ENCODE results near the gene PWP2. TPM values are rescaled to one million over a fixed set of nuclear protein-coding genes. Genes with fewer than 3 reads are reported as not detected.

PWP2 gene
- total RNA-seq, 1 donor from 2014 or later: 20.4 TPM

DNA sequence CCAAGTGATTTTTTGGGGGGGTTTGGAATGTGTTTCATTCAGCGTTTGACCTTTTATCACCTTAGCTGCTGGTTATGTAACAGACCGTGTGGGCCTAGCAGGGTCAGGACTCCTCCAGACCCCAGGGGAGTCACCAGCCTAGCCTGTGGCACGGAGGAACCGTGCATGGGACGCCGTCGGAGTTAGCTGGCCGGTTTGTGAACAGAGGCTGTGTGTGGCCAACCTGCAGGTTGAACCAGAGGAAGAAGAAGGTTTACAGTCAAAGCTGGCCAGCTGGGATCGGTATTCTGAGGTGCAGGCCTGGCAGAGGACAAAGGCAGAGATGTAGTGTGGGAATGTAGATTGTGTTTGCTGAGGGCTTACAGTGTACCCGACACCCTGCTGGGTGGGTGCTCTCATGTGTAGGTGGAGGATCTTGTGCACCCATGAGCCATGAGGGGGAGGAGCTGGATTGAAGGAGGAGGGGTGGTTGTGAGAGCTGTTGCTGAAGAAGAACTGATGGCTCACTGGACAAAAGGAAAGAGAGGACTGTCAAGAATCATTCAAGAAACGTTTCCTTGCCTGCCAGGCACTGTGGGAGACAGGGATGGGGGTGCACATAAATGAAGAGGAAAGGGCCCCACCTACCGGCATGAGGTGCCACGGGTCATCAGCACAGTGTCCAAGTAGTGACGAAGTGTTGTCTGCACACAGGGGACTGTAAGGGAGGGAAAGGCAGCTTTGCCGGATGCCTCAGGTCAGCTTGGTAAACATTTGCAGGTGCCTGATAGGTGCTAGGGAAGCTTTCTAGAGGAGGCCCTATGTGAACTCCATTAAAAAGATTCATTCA lies 40.0 kb upstream of the PWP2 start:
- intact Hi-C loops (cut with DNase I): no loop called here
- DNase-seq (ENCODE audit: extremely low spot score in 2 of 2): no peak
- H3K36me3 ChIP-seq: peaks cover 0 to 24% of the 10 kb centered on the region in 2 donors

DNA sequence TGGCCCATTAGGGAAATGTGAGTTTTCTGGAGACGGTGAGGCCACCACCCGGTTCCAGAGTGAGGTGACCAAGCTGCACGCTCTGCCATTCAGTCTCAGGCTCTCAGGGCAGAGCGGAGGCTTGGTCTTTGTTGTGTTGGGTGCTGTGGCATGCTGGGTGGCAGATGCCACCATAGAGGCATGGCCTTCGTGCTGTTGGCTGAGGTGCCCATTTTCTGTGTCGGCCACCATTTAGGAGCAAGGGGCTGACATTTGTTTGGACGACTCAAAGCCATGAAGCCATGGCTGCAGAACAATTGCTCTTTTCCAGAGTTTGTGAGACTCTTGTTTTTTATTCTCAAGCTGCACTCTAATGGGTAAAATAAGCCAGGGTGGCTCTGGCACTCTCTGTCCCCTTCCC lies 36.8 kb upstream of the PWP2 start:
- intact Hi-C loops (cut with DNase I): no loop called here
- DNase-seq (ENCODE audit: extremely low spot score in 2 of 2): no peak
- H3K27ac ChIP-seq: no peak overlapping the region
- no peak overlapping the region for H3K4me3 ChIP-seq
- no peaks in the 10 kb centered on the region for H3K4me1 ChIP-seq
- peaks cover 0 to 20% of the 10 kb centered on the region in 2 donors for H3K36me3 ChIP-seq
- H3K9me3 ChIP-seq: no peaks in the 10 kb centered on the region
- TF ChIP-seq, protein P1, sequence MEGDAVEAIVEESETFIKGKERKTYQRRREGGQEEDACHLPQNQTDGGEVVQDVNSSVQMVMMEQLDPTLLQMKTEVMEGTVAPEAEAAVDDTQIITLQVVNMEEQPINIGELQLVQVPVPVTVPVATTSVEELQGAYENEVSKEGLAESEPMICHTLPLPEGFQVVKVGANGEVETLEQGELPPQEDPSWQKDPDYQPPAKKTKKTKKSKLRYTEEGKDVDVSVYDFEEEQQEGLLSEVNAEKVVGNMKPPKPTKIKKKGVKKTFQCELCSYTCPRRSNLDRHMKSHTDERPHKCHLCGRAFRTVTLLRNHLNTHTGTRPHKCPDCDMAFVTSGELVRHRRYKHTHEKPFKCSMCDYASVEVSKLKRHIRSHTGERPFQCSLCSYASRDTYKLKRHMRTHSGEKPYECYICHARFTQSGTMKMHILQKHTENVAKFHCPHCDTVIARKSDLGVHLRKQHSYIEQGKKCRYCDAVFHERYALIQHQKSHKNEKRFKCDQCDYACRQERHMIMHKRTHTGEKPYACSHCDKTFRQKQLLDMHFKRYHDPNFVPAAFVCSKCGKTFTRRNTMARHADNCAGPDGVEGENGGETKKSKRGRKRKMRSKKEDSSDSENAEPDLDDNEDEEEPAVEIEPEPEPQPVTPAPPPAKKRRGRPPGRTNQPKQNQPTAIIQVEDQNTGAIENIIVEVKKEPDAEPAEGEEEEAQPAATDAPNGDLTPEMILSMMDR (IDR thresholded peaks at IDR 0.05): no peak
- TF ChIP-seq POLR2AphosphoS5 (IDR thresholded peaks at IDR 0.05; ENCODE audit: insufficient read depth in 1 of 2, low read depth in 1 of 2): no peak
- TF ChIP-seq POLR2A (IDR thresholded peaks at IDR 0.05): no peak
- H3K27me3 ChIP-seq: no peaks in the 10 kb centered on the region

More for the DNA sequence above, 40.0 kb upstream of the PWP2 start:
- TF ChIP-seq, protein P1 (IDR thresholded peaks at IDR 0.05): no peak
- TF ChIP-seq POLR2AphosphoS5 (IDR thresholded peaks at IDR 0.05; ENCODE audit: insufficient read depth in 1 of 2, low read depth in 1 of 2) (no peak), POLR2A (IDR thresholded peaks at IDR 0.05) (no peak)
- Histone ChIP-seq H3K27ac (no peak overlapping the region), H3K4me3 (no peak overlapping the region), H3K9me3 (no peaks in the 10 kb centered on the region), H3K27me3 (no peaks in the 10 kb centered on the region), H3K4me1 (no peaks in the 10 kb centered on the region)

DNA sequence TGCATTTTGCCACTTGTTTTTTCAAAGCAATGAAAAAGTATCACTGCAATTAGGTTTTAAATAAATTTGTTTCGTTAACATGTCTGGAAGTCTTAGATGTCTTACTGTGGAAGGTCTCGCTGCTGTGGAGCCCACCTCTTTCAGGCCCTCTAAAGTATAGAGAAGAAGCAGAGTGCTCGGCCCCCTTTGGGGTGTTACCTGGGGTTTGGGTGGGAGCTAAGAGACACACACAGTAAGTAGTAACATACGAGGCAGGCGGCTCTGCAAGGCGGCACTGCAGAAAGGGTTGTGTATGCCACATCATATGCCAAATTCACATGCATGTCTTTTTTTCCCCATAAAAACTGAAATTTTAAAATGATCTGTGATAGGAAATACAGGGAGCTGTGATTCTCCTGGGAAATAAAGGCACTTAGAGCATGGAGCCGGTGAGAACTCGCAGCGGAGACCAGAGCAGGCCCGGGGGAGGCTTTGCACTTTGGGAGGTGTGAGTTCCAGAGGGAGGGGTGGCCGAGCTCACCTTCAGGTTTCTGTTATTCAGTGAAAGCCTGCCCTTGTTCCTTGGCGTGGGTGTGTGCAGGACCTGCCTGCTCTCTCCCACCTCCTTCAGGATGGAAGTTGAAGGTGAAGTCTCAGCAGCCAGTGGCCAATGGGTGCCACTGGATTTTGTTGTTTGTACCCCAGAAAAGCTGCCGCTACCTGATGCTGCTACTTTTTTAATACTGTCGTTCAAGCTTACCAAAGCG lies 35.7 kb upstream of the PWP2 start:
- H3K4me3 ChIP-seq: no peak overlapping the region
- no peaks in the 10 kb centered on the region for H3K27me3 ChIP-seq
- H3K27ac ChIP-seq: no peak overlapping the region
- TF ChIP-seq POLR2AphosphoS5 (IDR thresholded peaks at IDR 0.05; ENCODE audit: insufficient read depth in 1 of 2, low read depth in 1 of 2) (no peak), POLR2A (IDR thresholded peaks at IDR 0.05) (no peak)
- TF ChIP-seq, protein P1 (IDR thresholded peaks at IDR 0.05): no peak
- DNase-seq (ENCODE audit: extremely low spot score in 2 of 2): no peak
- peaks cover 0 to 28% of the 10 kb centered on the region in 2 donors for H3K36me3 ChIP-seq
- no peaks in the 10 kb centered on the region for H3K4me1 ChIP-seq
- intact Hi-C loops (cut with DNase I): no loop called here
- H3K9me3 ChIP-seq: no peaks in the 10 kb centered on the region

DNA sequence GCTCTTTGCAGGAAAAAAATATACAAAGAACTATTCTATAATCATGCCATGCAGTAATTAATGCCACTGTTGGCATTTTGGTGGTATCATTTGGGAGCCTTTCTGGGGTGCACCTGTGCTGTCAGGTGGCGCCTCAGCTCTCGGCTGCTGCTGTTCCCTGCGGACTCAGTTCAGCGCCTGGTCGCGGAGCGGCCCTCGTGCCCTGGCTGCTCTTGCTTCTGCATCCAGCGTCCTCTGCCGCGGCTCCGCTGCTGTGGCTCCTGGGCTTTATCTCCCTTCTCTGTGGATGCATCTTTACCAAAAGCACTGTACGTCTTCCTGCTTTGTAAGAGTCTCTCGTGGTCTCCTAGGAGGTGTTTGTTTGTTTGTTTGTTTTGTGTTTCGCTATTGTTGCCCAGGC lies 35.1 kb upstream of the PWP2 start:
- intact Hi-C loops (cut with DNase I): no loop called here
- TF ChIP-seq, protein P1 (IDR thresholded peaks at IDR 0.05): no peak
- TF ChIP-seq POLR2A (IDR thresholded peaks at IDR 0.05) (no peak), POLR2AphosphoS5 (IDR thresholded peaks at IDR 0.05; ENCODE audit: insufficient read depth in 1 of 2, low read depth in 1 of 2) (no peak)
- peaks cover 0 to 32% of the 10 kb centered on the region in 2 donors for H3K36me3 ChIP-seq

More for the DNA sequence above, 35.1 kb upstream of the PWP2 start:
- H3K4me1 ChIP-seq: no peaks in the 10 kb centered on the region
- no peak for DNase-seq (ENCODE audit: extremely low spot score in 2 of 2)
- H3K4me3 ChIP-seq: no peak overlapping the region
- no peak overlapping the region for H3K27ac ChIP-seq
- no peaks in the 10 kb centered on the region for H3K27me3 ChIP-seq
- no peaks in the 10 kb centered on the region for H3K9me3 ChIP-seq
